ENCODE data around the gene ZNF827.

The ZNF827 gene

GRCh38 chr4:145774473-145774872, 164.2 kb downstream of the ZNF827 start:
- TF ChIP-seq, protein P1, sequence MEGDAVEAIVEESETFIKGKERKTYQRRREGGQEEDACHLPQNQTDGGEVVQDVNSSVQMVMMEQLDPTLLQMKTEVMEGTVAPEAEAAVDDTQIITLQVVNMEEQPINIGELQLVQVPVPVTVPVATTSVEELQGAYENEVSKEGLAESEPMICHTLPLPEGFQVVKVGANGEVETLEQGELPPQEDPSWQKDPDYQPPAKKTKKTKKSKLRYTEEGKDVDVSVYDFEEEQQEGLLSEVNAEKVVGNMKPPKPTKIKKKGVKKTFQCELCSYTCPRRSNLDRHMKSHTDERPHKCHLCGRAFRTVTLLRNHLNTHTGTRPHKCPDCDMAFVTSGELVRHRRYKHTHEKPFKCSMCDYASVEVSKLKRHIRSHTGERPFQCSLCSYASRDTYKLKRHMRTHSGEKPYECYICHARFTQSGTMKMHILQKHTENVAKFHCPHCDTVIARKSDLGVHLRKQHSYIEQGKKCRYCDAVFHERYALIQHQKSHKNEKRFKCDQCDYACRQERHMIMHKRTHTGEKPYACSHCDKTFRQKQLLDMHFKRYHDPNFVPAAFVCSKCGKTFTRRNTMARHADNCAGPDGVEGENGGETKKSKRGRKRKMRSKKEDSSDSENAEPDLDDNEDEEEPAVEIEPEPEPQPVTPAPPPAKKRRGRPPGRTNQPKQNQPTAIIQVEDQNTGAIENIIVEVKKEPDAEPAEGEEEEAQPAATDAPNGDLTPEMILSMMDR (IDR thresholded peaks at IDR 0.05): no peak

GRCh38 chr4:145773581-145774234, 164.9 kb downstream of the ZNF827 start:
- TF ChIP-seq, protein P1 (IDR thresholded peaks at IDR 0.05): no peak

DNA sequence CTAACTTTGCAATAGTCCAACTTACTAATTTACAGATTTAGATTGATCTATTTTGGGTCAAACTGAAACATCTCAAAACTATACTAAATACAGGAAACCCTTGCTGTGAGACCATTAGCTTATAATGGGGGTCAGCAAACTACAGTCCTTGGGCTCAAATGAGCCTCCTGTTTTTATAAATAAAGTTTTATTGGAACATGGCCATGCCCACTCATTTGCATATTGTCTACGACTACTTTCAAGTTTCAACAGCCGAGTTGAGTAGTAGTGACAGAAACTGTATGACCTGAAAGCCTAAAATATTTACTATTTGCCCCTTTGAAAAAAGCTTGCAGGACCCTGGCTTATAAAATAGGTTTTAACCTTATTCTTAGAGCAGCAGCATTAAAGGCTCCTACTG, 166.3 kb downstream of the ZNF827 start:
- TF ChIP-seq, protein P1 (IDR thresholded peaks at IDR 0.05): no peak

GRCh38 chr4:145770124-145770523, 168.5 kb downstream of the ZNF827 start:
- TF ChIP-seq, protein P1 (IDR thresholded peaks at IDR 0.05): no peak

DNA sequence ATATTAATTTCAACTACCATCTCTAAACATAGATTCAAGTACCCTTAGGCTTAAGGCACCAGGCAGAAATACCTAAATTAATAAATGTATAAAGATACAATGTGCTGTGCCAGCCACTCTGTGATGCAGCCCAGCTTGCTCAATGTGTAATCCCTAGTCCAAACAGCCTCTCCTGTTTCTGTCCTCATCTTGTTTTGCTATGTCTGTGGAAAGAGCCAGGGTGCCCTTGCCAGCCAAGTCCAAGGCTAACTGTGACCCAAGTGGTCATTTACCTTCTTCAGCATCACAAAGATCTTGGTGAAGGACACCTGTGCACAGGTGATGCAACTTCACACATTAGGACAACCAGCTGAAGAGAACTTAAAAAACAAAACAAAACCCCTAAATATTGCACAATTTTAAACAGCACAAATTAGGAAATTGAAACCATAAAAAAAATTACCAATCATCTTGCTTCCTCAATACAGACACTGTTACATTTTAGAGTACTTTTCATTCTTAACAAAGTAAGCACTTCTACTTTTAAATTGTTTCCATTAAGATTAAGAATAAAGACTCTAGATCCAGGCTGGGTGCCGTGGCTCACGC, 169.1 kb downstream of the ZNF827 start:
- TF ChIP-seq, protein P1 (IDR thresholded peaks at IDR 0.05): no peak

GRCh38 chr4:145766273-145766672, 172.3 kb downstream of the ZNF827 start:
- TF ChIP-seq, protein P1 (IDR thresholded peaks at IDR 0.05): no peak

DNA sequence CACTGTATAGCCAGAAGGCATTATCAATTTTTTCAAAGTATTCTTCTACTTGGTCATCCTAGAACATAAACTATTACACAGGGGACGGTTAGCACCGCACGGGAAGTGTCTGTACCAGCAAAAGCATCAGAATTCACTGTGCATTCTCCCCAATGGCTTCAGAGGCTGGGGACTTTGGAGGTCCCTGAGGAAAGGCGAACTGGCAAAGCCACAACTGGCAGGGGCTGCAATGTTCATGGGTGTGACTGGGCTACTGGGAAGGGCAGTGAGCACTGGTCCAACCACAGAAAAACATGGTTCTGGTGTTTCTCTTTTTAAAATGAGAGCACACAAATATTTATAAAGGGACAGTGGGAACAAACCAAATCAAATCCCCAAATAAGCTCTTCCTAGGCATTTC, 175.2 kb downstream of the ZNF827 start:
- TF ChIP-seq, protein P1 (IDR thresholded peaks at IDR 0.05): no peak
